Measurements from ENCODE around the gene SUPT4H1.
A peak's percentile ranks its signal among the peaks of the same experiment; 100 is the strongest.
"Not testable (repeated sequence)": the region's sequence is repeated elsewhere in the genome, so short reads cannot be mapped to it uniquely, and the experiment has no call there.

Gene SUPT4H1

DNA sequence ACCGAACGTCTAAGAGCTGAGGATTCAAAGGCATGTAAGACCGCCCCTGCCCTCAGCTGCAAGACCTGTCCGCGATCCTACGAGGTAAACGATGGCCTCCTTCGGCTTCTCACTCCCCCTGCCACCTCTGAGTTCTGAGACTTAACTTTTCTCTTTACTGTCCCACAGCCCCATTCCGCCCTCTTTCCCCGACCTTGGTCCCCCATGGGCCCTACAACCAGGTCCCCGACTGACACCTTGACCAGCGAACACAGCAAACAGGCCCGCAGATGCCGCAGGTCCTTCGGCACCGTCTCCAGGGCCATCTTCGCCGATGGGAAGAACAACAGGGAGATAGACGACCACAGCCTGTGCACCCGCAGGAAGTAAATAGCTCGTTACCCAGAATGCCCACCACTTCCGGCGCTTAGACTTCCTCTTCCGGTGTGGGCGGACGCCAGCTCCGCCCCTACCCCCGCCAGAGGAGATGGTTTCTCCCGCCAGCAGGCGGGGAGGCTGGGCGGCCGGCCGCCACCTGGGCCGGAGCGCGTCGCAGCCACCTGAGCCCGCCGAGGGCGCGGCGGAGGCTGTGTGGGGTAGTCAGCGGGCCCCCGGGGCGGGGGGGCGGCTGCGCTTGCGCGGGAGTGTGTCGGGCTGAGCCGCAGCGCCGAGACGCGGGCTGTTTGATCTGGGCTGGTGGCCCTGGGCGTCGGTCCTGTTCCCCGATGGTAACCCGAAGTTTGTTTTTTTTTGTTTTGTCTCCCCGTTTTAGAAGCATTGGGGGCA lies at the start of gene SUPT4H1:
Gene SUPT4H1 (minus strand): TSS at position 371 of the 765 bp plus-strand sequence. CDS start 66 bp downstream, at position 305.
- DNase-seq (ENCODE audit: low read depth) = peak; percentile 87

- no peak for DNase-seq (ENCODE audit: low read depth)
Measured at GRCh38 chr17:58401287-58401686, 49.3 kb upstream of the SUPT4H1 start.

- DNase-seq (ENCODE audit: low read depth) = no peak
Measured at GRCh38 chr17:58400826-58401225, 48.8 kb upstream of the SUPT4H1 start.

DNA sequence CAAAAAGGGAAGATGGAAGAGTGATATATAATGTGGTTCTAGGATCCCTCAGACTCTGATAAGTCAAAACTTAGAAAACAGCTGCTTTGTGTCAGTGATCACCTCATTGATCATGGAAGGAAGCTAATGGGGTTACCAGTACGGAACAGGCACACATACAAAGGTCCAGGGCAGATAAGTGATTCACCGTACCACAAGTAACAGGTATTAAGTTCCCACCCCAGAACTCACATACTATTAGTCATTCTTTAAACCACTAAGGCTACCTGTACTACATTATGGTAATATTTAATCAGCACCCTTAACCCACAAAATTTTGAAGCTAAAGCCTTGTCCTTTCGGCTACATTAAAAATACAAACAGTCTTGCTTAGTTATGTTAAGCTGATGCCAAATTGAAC lies 48.0 kb upstream of the SUPT4H1 start:
- no peak for DNase-seq (ENCODE audit: low read depth)

DNA sequence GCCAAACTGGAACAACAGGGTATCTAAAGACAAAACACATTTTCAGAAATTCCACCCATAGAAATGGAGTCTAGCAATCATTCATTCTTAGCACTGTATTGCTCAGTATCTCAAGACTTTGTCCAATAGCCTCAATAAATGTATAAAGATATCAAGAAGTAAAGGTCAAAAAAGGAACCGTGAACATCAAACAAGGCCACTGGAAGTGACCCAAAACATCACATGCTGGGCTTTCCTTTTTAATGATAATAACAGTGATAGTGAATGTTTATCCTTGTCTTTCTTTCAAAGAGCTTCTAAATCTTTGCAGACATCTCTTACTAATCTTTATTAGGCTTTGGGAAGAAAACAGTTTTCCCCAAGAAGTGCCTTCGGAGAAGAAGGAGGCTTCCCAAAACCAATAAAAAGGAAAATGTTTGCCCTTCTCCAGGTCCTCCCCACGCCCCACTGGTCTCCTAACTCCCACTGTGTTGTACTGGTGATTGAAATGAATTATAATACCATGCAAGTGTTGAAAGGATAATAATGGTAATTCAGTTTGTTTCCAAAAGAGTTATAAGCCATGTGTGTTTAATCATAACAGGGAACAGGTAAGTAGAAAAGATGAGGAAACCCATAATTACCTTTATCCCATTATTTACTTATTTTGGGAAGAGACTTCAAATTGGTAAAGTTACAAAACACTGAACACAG lies 46.7 kb upstream of the SUPT4H1 start:
- no peak for DNase-seq (ENCODE audit: low read depth)

GRCh38 chr17:58397421-58397820 lies 45.4 kb upstream of the SUPT4H1 start:
- not testable (repeated sequence) for DNase-seq (ENCODE audit: low read depth)

DNA sequence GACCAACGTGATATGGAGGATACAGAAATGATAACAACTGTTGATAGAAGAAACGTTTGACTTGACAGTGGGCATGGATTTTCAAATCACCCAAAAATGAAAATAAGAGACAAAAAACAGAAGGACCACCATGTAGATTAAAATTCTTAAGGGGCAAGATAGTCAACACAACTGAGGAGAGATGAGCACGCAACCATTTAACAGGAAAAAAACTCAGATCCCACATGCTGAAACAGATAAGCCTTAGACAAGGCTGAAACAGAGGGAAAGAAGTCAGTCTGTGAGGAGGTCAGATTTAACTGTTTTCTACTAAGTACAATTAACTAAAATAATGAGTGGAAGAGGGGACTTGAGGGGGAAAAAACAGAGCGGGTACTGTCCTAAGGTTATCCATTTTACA lies 44.2 kb upstream of the SUPT4H1 start:
- DNase-seq (ENCODE audit: low read depth) = no peak

- no peak for DNase-seq (ENCODE audit: low read depth)
Measured at GRCh38 chr17:58394534-58395223, 42.7 kb upstream of the SUPT4H1 start.

- no peak for DNase-seq (ENCODE audit: low read depth)
Measured at GRCh38 chr17:58391302-58391984, 39.4 kb upstream of the SUPT4H1 start.

GRCh38 chr17:58390884-58391283 lies 38.9 kb upstream of the SUPT4H1 start:
- no peak for DNase-seq (ENCODE audit: low read depth)

DNA sequence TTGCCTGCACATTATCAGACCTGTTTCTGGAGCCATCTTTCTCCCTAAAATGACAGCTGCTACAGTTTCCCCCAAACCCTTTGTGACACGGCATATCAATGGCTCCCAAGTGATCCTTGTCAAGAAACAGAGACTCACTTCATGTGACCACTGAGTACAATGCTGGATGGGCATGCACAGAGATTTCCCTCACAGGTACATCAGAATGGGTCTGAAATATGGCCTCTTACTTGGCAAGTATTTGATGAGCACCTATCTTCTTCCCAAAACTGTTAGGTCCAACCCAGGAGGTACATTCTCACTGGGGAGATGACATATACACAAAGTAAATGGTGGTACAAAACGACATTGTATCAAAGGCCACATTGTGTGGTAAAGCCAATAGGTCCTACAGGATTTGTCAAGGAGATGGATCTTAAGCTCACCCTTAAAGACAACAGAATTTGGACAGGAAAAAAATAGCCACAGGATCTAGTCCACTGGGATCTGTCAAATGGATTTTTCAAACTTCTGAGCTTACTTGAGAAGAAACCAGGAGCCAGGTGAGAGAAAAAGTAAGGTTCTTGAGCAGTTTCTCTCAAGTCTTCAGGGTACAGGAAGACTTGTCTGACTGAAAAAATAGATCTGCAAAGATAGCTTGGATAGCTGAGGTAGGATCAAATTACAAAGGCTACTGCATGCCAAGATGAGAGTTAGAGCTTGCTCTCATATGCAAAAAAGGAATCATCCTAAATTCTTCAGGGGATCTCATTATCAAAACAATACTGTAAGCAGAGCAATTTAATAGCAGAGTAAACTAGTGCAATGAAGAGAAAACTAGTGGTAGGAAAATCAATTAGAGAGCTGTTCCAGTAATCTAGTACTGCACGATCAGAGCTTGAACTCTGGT lies 36.5 kb upstream of the SUPT4H1 start:
- DNase-seq (ENCODE audit: low read depth) = no peak

GRCh38 chr17:58387834-58388233 lies 35.8 kb upstream of the SUPT4H1 start:
- no peak for DNase-seq (ENCODE audit: low read depth)

GRCh38 chr17:58386708-58387107 lies 34.7 kb upstream of the SUPT4H1 start:
- DNase-seq (ENCODE audit: low read depth) = no peak

- no peak for DNase-seq (ENCODE audit: low read depth)
Measured at GRCh38 chr17:58385359-58385899, 33.4 kb upstream of the SUPT4H1 start.

DNA sequence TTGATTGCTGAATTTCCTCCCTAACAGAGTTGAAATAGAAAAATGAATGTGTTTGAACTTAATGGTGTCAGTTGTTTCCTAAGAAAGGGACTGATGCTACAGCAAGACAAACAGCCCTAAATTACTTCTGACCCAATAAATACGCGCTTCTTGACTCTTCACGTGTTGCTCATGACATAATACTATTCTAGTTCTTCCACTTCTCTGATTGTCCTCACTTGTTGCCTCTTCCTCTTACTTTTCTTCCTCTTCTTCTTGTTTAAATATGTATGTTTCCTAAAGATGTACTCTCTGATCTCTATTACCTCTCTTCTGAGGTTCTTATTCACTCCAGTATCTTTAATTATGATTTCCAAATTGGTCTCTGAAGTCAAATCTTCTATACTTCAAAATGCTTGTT lies 32.9 kb upstream of the SUPT4H1 start:
- DNase-seq (ENCODE audit: low read depth) = no peak

- DNase-seq (ENCODE audit: low read depth) = no peak
Measured at GRCh38 chr17:58383892-58384462, 32.0 kb upstream of the SUPT4H1 start.

DNA sequence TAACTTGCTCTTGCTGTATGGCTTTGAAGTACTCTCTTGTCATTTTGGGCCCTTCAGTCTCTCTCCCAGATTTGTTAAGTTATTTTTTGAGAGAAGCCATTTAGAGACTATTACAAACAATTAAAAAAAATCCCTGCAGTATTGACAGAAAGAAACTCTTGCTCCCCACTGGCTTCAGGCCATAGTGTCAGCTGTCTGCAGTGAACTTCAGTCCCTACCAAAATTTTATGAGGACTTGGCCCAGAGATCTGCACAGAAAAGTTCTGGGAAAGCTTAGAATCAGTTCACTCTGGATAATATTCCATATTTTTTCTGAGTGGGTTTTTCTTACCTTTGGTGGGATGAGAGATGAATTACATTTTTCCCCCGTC lies 30.9 kb upstream of the SUPT4H1 start:
- DNase-seq (ENCODE audit: low read depth) = no peak

- no peak for DNase-seq (ENCODE audit: low read depth)
Measured at GRCh38 chr17:58382108-58382871, 30.3 kb upstream of the SUPT4H1 start.

DNA sequence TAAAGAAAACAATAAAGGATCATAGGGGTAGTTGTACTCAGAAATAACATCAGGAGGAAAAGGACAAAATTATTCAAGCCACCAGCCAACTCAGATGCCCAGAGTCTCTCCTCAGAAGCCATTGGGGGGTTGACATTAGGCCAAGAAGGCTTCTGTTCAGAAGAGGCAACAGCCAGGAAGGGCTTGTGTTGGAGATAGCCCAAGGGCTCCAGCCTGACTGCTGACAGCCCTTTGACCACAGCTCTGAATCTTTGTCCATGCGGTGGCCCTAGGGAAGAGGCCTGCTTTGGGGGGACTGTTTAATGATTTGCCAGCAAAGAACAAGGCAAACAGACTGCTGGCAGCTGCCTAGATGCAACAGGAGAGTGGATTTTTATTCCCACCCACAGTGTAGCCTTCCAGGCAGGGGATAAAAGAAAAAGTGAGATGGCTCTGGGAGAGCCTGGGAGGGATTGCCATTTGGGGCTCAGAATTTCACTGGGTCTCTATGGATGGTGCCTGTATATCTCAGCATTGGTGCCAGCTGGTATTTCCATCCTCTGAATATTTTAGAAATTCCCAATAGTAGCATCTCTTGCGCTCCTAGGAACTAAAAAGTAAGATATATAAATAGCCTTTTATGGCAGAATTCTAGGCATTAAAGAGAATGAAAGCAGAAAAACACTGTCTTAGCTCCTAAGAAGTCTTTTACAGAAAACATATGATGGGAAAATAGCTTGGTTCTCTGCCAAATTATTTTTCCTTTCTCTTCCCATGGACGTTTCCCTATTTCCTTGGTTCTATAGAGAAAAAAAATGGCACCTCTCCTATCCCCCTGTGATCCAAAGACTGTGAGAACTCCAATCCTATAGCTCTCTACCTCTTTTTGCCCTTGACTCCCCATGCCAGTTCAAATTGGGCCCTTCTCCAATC lies 29.4 kb upstream of the SUPT4H1 start:
- DNase-seq (ENCODE audit: low read depth) = no peak
